Measurements from ENCODE around the gene TCEA2.

The TCEA2 gene

DNA sequence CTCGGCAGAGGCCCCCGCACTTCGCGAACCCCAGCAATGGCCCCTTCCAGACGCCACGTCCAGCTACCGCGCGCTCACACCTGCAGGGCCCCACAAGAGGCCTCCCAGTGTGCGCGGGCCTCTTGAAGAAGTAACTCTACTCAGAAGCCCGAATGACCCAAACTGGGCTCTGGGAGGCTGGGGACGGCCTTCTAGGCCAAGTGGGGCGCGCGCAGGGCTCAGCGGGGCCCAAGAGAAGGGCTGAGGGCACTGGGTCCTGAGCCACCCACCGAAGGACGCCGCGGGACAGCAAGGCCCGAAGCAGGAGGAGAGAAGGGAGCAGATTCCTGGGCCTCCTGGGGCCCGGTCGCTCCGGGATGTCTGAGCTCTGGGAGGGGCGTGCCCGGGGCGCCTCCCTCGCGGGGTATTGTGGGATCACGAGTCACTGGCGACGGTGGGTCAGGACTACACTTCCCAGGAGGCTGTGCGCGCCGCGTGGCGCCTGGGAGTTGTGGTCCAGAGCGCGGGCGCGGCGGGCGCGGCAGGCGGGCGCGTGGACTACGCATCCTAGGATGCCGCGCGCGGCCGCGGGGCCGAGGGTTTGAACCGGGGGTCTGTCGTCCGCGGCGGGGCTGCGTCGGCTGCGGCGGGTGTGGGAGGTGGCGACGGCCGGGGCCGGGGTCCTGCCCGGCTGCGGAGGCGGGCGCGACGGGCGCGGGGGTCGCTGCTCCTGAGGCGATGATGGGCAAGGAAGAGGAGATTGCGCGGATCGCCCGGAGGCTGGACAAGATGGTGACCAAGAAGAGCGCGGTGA is at the start of gene TCEA2:
Gene TCEA2 (plus strand): TSS at position 603 of the 793 bp plus-strand sequence. CDS start 115 bp downstream, at position 718.
- peak within 1 kb of the TSS; percentile 71 for H3K4me3 ChIP-seq (ENCODE audit: low read depth, low read length)
- no peaks in the 10 kb centered on the region for H3K36me3 ChIP-seq (ENCODE audit: control insufficient read depth, insufficient read depth, low read length)
- H2AFZ ChIP-seq, result peak within 1 kb of the TSS; percentile 92
- peak within 1 kb of the TSS; percentile 98 for H3K4me2 ChIP-seq (ENCODE audit: low read length)
- H3K4me1 ChIP-seq, result peaks cover 20% of the 10 kb centered on the region
- H3K9me3 ChIP-seq (ENCODE audit: control insufficient read depth, low read length), result no peaks in the 10 kb centered on the region
- H3K9ac ChIP-seq, result peak within 1 kb of the TSS; percentile 57
- peak within 1 kb of the TSS; percentile 87 for H3K27ac ChIP-seq
- peaks cover 5% of the 10 kb centered on the region for H3K79me2 ChIP-seq
- H3K27me3 ChIP-seq (ENCODE audit: control insufficient read depth, insufficient read depth, low read length), result no peaks in the 10 kb centered on the region
- TF ChIP-seq, protein P1, sequence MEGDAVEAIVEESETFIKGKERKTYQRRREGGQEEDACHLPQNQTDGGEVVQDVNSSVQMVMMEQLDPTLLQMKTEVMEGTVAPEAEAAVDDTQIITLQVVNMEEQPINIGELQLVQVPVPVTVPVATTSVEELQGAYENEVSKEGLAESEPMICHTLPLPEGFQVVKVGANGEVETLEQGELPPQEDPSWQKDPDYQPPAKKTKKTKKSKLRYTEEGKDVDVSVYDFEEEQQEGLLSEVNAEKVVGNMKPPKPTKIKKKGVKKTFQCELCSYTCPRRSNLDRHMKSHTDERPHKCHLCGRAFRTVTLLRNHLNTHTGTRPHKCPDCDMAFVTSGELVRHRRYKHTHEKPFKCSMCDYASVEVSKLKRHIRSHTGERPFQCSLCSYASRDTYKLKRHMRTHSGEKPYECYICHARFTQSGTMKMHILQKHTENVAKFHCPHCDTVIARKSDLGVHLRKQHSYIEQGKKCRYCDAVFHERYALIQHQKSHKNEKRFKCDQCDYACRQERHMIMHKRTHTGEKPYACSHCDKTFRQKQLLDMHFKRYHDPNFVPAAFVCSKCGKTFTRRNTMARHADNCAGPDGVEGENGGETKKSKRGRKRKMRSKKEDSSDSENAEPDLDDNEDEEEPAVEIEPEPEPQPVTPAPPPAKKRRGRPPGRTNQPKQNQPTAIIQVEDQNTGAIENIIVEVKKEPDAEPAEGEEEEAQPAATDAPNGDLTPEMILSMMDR (IDR thresholded peaks at IDR 0.05), result no peak

DNA sequence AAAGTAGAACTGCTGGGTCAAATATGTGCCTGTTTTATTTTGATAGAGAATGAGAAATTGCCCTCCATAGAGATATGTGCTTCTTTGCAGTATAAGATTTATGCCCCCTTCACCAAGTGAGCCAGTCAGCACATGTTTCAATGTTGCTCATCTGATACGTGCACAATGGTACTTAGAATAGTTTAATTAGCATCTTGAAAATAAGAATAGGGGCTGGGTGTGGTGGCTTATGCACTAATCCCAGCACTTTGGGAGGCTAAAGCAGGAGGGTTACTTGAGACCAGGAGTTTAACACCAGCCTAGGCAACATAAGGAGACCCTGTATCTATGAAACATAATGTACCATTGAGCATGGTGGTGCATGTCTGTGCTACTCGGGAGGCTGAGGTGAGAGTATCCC is 47.4 kb upstream of the TCEA2 start:
- no peak overlapping the region for H3K4me3 ChIP-seq (ENCODE audit: low read depth, low read length)
- H3K27ac ChIP-seq, result no peak overlapping the region
- TF ChIP-seq, protein P1 (IDR thresholded peaks at IDR 0.05), result no peak
- peaks cover 18% of the 10 kb centered on the region for H3K79me2 ChIP-seq
- no peaks in the 10 kb centered on the region for H3K36me3 ChIP-seq (ENCODE audit: control insufficient read depth, insufficient read depth, low read length)
- no peak overlapping the region for H2AFZ ChIP-seq
- no peaks in the 10 kb centered on the region for H3K4me1 ChIP-seq
- H3K4me2 ChIP-seq (ENCODE audit: low read length), result no peak overlapping the region
- no peaks in the 10 kb centered on the region for H3K27me3 ChIP-seq (ENCODE audit: control insufficient read depth, insufficient read depth, low read length)
- no peak overlapping the region for H3K9ac ChIP-seq
- no peaks in the 10 kb centered on the region for H3K9me3 ChIP-seq (ENCODE audit: control insufficient read depth, low read length)

DNA sequence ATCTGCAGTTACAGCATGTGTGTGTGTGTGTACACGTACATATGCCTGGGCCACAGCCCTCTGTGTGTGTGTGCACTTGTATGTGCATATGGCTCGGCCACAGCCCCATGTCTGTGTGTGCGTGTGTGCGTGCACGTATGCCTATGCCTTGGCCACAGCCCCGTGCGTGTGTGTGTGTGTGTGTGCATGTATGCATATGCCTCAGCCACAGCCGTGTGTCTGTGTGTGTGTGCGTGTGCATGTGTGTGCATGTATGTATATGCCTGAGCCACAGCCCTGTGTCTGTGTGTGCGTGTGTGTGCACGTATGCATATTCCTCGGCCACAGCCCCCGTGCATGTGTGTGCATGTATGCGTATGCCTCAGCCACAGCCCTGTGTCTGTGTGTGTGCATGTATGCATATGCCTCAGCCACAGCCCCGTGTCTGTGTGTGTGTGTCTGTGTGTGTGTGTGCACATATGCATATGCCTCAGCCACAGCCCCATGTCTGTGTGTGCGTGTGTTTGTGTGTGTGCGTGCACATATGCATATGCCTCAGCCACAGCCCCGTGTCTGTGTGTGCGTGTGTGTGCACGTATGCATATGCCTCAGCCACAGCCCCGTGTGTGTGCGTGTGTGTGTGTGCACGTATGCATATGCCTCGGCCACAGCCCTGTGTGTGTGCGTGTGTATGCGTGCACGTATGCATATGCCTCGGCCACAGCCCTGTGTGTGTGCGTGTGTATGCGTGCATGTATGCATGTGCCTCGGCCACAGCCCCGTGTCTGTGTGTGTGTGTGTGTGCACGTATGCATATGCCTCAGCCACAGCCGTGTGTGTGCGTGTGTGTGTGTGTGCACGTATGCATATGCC is 41.6 kb upstream of the TCEA2 start:
- H3K27me3 ChIP-seq (ENCODE audit: control insufficient read depth, insufficient read depth, low read length), result no peaks in the 10 kb centered on the region
- H3K27ac ChIP-seq, result no peak overlapping the region
- H2AFZ ChIP-seq, result no peak overlapping the region
- H3K4me1 ChIP-seq, result no peaks in the 10 kb centered on the region
- H3K79me2 ChIP-seq, result peaks cover 22% of the 10 kb centered on the region
- H3K36me3 ChIP-seq (ENCODE audit: control insufficient read depth, insufficient read depth, low read length), result no peaks in the 10 kb centered on the region
- no peak overlapping the region for H3K4me2 ChIP-seq (ENCODE audit: low read length)
- H3K4me3 ChIP-seq (ENCODE audit: low read depth, low read length), result no peak overlapping the region
- TF ChIP-seq, protein P1 (IDR thresholded peaks at IDR 0.05), result no peak
- no peak overlapping the region for H3K9ac ChIP-seq
- H3K9me3 ChIP-seq (ENCODE audit: control insufficient read depth, low read length), result no peaks in the 10 kb centered on the region

DNA sequence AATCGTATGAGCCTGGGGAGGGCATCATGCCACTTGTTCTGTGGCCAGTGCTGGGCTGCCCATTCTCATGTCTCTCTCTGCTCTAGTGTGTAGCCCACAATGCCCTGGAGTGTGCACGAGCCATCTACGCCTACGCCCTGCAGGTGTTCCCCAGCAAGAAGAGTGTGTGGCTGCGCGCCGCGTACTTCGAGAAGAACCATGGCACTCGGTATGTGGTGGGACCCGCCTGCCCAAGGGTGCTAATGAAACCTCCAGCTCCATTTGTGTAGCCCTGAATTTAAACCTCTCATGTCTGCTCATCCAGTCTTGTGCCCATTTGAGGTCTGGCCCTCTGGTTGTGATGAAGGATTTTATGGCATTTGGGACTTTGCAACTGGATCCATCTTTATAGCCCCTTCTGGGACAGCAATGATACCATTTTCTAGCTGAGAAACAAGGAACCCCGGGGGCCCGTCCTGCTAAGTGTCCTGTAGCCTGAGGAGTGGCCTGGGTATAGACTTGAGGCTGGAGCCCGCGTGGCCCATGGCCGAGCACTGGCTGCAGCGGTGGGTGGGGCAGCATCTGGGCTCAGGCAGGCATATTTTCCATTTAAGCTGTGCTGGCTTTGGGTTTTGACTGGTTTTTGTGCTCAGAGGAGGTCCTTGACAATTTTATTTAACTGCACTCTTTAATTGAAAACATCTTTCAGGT is 40.2 kb upstream of the TCEA2 start:
- Histone ChIP-seq H2AFZ (no peak overlapping the region), H3K79me2 (peaks cover 25% of the 10 kb centered on the region), H3K27me3 (ENCODE audit: control insufficient read depth, insufficient read depth, low read length) (no peaks in the 10 kb centered on the region), H3K9me3 (ENCODE audit: control insufficient read depth, low read length) (no peaks in the 10 kb centered on the region), H3K4me1 (no peaks in the 10 kb centered on the region), H3K4me2 (ENCODE audit: low read length) (no peak overlapping the region), H3K27ac (no peak overlapping the region), H3K4me3 (ENCODE audit: low read depth, low read length) (no peak overlapping the region), H3K9ac (no peak overlapping the region), H3K36me3 (ENCODE audit: control insufficient read depth, insufficient read depth, low read length) (no peaks in the 10 kb centered on the region)
- TF ChIP-seq, protein P1 (IDR thresholded peaks at IDR 0.05), result no peak

All from parathyroid adenoma (tissue), 2 donors.